HG03135 (cell line): ENCODE results near the gene SDHB.

Experiments used
- ATAC-seq: cut with Tn5 transposase; IDR thresholded peaks from one replicate; pipeline ENCODE4 v1.9.1; 2021; ENCODE audit warnings: mild to moderate bottlenecking, moderate library complexity; ENCODE audit not compliant: unreplicated experiment

The SDHB gene

DNA sequence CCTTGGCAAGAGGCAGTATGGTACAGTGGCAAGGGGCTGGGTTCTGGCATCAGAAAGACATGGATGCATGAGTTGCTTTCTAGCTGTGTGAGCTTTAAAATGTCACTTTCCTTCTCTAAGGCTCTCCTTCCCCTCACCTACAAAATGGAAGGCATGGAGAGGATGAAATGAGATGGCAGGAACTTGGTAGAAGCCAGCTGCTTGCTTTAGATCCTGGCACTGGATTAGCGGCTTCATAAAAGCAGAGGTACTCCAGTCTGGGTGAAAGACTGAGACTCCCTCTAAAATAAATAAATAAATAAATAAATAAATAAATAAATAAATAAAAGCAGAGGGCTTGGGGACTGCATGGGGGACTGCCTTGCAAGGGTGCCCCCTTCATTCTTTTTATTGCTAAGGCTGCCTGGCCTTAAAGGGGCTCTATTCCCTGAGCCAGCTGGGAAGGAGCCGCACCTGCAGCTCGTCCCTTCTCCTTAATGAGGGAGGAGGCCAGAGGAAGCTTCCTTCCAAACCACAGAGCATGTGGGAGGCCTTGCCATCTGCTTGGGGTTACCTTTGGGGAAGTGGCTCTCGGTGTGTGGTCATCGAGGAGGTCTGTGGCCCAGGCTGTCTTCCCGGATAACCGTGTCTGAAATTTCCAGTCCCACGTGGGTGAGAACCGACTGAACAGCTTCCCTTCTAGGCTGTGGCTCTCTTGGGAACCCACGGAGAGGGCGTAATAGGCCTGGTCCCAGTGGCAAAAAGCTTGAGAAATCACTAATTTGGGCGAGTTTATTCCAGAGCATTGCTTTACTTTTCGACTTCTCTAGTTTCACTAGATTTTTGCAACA lies 40.1 kb downstream of the SDHB start:
- no peak for ATAC-seq

GRCh38 chr1:17012775-17013490 lies 40.9 kb downstream of the SDHB start:
- no peak for ATAC-seq

GRCh38 chr1:17011439-17012307 lies 42.2 kb downstream of the SDHB start, which contains the start of gene ATP13A2:
Gene ATP13A2, minus strand, starts transcription at chr1:17011928. Its CDS starts 190 bp downstream, at chr1:17011738.
- ATAC-seq, result peak; percentile 89

- no peak for ATAC-seq
Measured at GRCh38 chr1:17011092-17011438, 42.8 kb downstream of the SDHB start.

GRCh38 chr1:17009706-17010105 lies 44.1 kb downstream of the SDHB start:
- ATAC-seq, result no peak

- ATAC-seq, result no peak
Measured at GRCh38 chr1:17008208-17008855, 45.5 kb downstream of the SDHB start.

DNA sequence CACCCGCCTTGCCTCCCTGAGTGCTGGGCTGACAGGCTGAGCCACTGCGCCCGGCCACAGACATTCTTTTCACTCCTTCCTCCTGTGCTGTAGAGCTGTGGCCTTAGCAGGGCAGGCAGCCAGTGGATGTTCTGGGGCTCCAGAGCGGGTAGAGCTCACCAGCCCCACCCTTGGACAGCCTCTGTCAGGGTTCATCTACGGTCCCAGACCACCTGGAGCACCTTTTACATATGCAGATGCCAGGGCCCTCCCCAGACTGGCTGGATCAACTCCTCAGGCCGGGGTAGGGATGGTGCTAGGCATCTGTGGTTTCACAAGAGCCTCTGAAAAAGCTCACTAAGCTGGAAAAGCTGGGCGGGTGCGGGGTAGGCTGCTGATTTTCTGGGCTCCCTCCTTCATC lies 46.7 kb downstream of the SDHB start:
- no peak for ATAC-seq

GRCh38 chr1:17005365-17005740 lies 48.5 kb downstream of the SDHB start:
- ATAC-seq, result no peak

DNA sequence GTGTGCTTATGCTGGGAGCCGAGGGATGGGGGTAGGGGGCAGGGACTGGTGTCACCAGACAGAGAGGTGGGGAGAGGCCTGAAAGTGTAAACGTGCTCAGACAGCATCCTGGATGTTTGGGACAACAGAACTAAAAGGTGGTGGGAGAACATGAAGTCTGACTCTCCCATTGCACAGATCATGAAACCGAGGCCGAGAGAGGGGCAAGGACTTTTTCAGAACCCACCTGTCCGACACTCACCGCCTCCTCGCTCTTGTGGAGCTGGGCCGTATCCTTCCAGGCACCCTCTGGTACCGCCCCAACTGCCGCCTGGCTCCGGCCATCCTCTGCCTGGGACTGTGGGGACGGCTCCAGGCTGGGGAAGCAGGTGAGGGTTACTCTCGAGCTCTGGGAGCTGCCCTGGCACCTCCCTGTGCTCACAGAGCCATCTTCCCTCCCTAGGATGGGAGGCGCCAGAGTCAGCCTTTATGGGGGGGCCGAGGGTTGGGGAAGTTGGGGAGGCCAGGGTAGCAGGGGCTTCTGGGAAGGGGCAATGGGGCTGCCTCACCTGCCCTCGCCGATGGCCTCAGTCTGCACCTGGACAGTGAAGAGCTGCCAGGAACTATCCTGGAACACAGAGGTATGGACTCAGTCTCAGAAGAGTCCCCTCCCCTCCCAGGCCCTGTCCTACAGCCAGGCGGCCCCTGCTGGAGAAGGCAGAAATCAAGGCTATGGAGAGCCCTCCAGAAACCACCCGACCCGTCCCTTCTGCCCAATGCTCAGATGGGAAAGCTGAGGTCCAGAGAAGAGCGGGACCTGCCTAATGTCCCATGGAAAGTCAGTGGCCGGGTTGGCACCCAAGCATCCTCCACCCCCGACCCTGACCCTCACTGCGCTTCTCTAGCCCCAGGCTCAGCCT lies 49.1 kb downstream of the SDHB start:
- ATAC-seq, result no peak

DNA sequence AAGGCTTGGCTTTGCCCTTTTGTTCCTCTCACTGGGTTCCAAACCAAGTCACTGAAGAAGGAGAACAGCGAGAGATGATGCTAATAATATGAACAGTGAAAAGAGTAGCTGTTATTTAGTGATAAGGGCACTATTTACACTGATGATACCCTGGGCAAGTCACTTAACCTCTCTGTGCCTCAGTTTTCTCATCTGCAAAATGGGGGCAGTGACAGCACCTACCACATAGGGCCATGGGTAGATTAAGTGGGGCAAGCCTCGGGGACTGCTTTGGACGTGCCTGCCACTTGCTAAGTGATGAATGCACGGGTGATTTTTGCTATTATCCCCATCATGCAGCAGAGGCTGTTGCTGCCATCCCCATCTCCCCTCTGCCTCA lies 51.3 kb downstream of the SDHB start:
- ATAC-seq, result no peak

- ATAC-seq, result no peak
Measured at GRCh38 chr1:17001760-17002523, 51.9 kb downstream of the SDHB start.

GRCh38 chr1:16999863-17000262 lies 54.0 kb downstream of the SDHB start:
- ATAC-seq, result no peak

DNA sequence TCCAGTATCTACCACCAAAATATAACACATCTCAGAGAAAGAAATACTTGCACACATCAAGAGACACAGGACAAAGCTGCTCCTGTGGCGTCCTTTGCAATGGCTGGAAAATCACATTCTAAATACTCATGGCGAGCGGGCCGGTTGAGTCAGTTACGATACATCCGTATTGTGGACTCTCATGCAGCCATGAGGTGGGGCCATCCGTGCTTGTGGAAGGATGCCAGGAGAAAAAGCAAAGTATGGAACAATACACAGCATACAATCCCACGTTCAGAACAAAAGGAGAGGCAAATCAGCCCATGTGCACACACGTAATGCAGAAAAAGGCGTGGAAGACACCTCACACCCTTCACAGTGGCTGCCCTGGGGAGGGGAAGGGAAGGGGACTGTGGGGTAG lies 55.2 kb downstream of the SDHB start:
- ATAC-seq, result no peak

DNA sequence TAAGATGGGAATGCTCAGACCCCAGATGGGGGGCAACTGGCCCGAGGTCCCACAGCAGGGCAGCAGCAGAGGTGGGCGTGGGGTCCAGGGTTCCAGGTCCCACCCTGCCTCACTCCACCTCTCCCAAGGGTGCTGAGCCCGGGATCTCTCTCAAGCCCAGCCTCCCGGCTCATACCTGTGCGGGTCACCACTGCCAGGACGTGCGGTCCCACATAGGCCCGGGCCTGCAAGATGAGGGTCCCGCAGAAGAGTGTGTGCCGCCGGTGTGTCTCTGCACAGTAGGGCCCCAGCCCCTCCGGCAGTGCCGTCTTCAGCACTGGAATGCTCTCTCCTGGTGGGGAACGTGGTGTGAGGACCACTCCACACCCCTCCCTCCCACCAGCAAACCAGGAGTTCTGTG lies 57.0 kb downstream of the SDHB start:
- no peak for ATAC-seq

GRCh38 chr1:16993521-16994038 lies 60.3 kb downstream of the SDHB start:
- ATAC-seq, result no peak

DNA sequence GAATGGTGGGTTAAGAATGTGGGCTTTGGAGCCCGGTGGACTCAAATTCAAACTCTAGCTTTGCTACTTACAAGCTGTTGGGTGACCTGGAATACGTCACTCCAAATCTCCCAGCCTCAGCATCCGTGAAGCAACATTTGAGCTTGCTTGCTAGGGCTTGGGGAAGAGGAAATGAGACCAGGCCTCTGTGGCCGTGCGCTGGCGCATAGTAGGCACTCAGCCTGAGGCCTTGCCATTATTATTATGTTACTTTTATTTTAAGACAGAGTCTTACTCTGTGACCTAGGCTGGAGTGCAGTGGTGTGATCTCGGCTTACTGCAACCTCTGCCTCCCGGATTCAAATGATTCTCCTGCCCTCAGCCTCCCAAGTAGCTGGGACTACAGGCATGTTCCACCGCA lies 61.2 kb downstream of the SDHB start:
- ATAC-seq, result no peak

DNA sequence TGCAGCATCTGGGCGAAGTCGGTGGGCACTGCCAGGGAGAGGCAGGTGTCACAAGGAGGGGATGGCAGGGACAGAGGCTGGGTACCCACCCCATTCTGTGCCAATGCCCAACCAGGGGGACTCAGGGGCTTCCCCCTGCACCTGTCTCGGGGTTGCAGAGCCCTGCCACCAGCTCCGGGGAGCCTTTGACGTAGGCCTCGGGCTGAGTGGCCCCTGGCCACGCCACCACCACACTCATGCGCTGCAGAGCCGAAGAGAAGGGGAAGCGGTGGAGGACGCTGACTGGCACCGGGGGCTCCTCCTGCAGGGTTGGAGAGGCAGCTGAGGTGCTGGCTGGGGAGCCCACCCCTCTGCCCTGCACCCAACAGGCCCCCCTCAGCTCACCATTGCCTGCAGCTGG lies 61.7 kb downstream of the SDHB start:
- no peak for ATAC-seq

GRCh38 chr1:16991571-16991970 lies 62.3 kb downstream of the SDHB start:
- ATAC-seq, result no peak
